HG02981 (cell line): ENCODE results near the gene CNOT1.
"Not testable (repeated sequence)": the region's sequence is repeated elsewhere in the genome, so short reads cannot be mapped to it uniquely, and the experiment has no call there.

Experiments used
- ATAC-seq: cut with Tn5 transposase; IDR thresholded peaks from one replicate; pipeline ENCODE4 v1.9.1; 2021; ENCODE audit warnings: mild to moderate bottlenecking, moderate library complexity; ENCODE audit not compliant: unreplicated experiment

The CNOT1 gene

DNA sequence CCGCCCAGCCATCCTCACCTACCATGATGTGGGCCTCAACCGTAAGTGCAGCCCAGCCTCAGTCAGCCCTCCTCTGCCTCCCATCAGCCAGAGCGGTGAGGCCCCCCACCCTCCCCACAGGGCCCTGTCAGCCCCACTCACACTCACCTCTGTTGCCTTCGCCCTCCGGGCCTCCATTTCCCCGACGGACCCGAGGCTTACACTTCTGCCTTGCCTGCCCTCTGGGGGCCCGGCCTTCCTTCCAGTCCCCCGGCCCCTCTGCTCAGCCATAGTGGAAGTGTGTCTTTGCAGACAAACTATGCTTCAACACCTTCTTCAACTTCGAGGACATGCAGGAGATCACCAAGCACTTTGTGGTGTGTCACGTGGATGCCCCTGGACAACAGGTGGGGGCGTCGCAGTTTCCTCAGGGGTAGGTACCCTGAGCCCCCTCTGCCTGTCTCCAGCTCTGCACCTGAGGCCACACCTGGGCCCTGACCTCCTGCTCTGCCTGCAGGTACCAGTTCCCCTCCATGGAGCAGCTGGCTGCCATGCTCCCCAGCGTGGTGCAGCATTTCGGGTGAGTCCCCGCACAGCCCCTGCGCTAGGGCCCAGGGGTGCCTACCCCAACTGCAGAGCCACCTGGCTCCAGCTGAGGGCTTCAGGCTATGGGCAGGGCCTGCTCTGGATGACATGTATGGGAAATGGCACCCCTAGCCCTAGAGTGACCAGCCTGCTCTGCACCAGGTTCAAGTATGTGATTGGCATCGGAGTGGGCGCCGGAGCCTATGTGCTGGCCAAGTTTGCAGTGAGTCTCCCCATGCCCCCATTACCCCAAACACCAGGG lies 125.5 kb downstream of the CNOT1 start:
- no peak for ATAC-seq

DNA sequence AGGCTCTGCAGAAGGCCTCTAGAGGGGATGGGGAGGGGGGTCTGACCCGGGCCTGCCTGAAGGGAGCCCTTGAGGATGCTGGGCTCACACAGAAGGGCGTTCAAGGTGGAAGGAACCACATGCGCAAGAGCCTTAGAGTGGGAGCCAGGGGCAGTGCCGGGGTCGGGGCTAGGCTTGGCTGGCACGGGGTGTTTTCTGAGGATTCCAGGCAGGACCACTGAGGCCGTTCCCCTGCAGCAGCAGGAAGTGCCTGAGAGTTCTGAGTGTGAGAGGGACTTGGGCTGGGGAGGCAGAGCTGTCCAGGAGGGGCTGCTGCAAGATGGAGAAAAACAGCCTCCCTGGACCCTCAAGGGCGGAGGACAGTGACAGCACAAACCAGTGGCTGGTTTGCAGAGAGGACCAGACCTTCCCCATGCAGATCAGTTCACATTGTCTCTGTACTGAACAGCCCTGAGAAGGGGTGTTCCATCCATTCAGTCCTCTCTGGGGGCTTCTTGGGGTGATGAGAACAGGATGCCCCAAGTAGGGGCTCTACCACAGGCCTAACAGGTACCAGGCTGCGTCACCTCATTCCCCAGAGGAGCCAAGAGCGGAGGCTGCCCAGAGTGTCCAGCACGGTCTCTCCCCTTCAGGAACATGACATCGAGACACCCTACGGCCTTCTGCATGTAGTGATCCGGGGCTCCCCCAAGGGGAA lies 126.3 kb downstream of the CNOT1 start:
- no peak for ATAC-seq

- ATAC-seq: no peak
These were observed 127.3 kb downstream of the CNOT1 start for GRCh38 chr16:58502217-58502921.

- no peak for ATAC-seq
These were observed 128.1 kb downstream of the CNOT1 start for GRCh38 chr16:58501242-58502131.

DNA sequence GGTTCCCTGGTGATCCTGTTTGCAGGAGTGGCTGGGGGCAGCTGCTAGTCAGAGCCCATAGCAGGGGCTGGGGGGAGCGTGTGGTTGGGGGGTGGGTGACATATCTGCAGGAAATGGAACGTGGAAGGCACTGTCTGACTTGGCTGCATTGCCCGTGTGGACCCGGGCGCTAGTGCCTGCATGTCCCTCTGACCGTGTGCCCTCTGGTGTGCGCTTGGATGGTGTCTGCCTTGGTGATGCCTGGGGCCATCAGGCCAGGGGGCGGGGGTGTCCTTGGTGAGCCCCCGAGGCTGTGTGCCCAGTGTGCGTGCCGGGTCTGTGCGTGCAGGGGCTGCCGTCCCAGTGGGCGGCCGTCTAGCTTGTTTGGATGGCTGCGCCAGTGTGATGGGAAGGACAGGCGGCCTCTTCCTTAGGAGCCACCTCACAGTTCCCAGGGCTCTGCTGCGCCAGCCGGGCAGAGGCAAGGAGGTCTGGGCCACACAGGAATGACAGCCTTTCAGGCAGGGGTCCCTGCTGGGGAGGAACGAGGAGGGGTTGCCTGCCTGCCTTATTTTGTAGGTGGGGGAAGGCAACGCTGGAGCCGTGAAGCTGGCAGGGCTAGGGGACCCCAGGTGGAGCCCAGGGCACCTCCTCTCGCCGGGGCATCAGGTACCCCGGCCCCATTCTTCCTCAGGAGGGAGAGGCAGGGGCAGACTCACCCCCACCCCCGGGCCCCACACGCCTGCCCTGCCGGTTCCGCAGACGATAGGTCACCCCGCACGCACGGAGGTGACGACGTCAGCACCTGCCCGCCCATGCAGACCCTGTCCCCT lies 129.0 kb downstream of the CNOT1 start:
- no peak for ATAC-seq

DNA sequence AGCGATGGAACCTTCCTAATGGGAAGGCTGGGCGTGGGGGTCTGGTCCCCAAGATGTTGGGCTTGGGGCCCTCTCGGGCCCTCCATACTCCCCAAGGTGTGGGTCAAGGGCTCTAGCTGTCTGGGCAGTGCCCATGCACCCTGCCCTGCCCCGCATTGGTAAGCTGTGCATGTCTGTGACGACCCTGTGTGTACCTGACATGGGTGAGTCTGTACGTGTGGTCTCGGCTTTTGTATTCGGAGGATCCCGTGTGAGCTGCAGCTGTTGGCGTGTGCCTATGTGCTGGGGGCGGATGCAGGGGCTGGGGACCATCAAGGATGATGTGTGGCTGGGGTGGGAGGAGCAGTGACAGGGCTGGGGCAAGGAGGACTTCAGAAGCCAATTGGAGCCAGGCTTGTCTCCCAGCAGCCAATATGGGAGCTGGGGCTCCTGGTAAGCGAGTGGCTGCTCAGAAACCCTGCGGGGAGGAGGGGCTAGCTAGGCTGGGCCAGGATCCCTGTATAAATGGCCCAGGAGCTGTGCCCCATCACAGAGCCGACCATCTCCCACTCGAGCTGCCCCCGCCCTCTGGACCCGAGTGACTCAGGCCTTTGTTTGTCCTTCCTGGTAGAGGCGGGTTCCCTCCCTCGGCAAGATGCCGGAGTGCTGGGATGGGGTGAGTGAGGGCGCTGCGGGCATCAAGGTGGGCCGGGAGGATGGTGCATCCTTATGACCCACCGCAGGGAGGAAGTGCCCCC lies 129.8 kb downstream of the CNOT1 start, which contains the start of gene NDRG4:
TSS of gene NDRG4 (plus strand) at position 529 of the 737 bp plus-strand sequence. CDS start at position 635, 106 bp downstream.
- ATAC-seq: peak; percentile 45

DNA sequence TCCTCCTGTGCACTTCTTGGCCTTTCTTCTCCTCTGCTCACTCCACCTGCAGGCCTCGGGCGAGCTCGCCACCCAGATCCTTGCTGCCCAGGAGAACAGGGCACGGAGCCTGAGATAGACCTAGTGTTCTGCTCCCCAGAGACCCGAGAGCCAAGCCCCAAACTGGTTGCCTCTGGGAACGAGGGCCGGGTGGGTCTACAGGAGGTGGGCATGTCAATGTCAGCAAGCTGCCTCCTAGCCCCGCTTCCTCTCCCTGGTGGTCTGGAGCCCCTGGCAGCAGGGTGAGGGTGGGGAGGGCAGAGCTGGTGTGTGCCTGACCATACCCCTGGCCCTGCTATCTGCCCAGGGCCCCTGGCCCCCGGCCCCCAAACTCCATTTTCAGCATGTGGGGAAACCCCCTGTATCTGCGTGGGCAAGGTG lies 130.5 kb downstream of the CNOT1 start:
- ATAC-seq: no peak

- no peak for ATAC-seq
These were observed 131.1 kb downstream of the CNOT1 start for GRCh38 chr16:58498341-58499091.

DNA sequence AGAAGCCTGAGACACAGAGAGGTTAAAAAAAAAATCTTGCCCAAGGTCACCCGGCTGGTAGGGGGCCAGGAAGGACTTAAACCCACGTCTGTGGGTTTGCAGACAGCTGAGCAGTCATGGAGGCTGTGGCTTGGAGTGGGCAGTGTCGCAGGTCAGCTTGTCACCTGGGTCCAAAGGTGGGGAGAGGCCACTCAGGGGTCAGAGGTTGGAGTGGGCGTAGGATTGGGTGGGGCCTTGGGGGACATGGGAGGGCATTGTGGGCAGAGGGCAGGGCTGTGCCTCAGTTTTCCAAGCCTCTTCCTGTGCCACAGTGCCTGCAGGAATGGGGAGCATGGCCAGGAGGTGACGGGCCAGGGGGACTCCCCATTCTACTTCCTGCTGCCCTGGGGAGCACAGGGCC lies 131.7 kb downstream of the CNOT1 start:
- no peak for ATAC-seq

DNA sequence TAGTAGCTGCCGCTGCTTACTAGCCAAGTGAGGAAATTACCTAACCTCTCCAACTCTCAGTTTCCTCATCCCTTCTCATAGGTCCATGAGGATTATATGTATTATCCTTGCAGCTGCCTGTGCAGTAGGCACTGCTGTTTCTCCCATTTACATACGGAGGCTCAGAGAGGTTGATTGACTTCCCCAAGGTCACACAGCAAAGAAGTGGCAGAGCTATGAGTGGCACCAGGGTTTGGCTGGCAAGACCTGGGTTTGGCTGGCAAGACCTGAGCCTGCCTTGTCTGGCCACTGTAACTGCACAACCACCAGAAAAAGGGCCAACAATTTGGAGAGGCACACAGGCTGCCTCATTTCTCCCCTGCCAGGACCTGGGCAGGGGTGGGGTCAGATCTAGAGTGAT lies 132.2 kb downstream of the CNOT1 start:
- no peak for ATAC-seq

- no peak for ATAC-seq
These were observed 133.9 kb downstream of the CNOT1 start for GRCh38 chr16:58495521-58496331.

GRCh38 chr16:58494981-58495520 lies 134.6 kb downstream of the CNOT1 start:
- peak; percentile 78 for ATAC-seq

DNA sequence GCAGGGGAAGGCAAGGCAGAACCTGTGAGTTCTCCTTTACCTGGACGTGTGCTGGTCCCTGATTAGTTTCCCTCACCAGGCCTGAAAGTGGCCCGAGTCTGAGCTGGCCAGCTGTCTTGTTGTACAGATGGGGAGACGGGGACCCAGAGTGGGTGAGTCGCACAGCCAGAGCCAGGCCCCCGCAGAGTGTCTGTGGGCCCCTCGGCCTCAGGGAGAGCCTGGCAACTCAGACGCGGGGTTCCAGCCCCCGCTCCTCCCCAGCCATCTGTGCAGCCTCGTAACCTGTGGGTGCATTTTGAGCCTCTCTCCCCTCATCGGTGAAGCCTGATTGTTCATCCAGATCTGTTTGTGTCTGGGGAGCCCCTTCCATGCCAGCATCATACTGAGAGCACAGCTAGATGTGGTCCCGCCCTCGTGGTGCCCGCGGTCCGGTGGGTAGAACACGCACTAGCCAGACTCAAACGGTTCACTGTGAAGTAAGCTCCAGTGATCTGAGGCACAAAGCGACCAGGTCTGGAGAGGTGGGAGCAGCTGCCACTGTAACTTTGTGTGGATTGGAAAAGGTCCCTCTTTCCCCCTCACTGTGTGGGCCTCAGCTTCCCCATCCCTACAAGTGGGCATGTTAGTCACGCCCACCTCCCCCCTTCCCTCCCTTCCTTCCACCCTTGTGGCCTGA lies 135.7 kb downstream of the CNOT1 start:
- ATAC-seq: no peak

- ATAC-seq: no peak
These were observed 136.9 kb downstream of the CNOT1 start for GRCh38 chr16:58492735-58493134.

GRCh38 chr16:58492066-58492465 lies 137.6 kb downstream of the CNOT1 start:
- ATAC-seq: no peak

GRCh38 chr16:58490539-58490938 lies 139.1 kb downstream of the CNOT1 start:
- ATAC-seq: not testable (repeated sequence)

DNA sequence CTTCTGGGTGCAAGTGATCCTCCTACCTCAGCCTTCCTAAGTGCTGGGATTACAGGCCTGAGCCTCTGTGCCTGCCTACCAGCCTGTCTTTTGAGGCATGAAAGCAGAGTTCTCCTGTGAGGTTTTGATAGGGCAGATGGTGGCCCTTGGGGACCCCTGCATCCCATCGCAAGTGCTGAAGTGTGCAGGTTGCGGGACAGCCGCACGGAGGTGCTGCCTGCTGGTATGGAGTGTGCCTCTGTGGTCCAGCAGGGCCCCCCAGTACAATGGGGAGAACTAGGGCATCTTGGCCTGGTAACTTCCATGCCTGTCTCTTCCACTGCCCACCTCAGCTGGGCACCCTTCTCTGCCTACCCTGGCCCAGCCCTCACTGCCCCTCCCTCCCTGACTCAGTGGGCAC lies 139.6 kb downstream of the CNOT1 start:
- ATAC-seq: no peak
